SH-SY5Y (cell line): Measurements from ENCODE around the gene MRO.

Source experiments
- GATA2 ChIP-seq: IDR thresholded peaks from 2 replicates; pipeline ENCODE4 v1.6.1; 2011; ENCODE audit warnings: mild to moderate bottlenecking, low read depth, low read length
- GATA3 ChIP-seq: IDR thresholded peaks from 2 replicates; pipeline ENCODE4 v1.6.1; 2011; ENCODE audit warnings: low read depth, mild to moderate bottlenecking, low read length, moderate library complexity

The MRO gene

GRCh38 chr18:50844960-50845359 lies 25.1 kb upstream of the MRO start:
- TF ChIP-seq GATA3 (no peak), GATA2 (no peak)

GRCh38 chr18:50844554-50844953 lies 24.7 kb upstream of the MRO start:
- TF ChIP-seq GATA2: no peak
- TF ChIP-seq GATA3: no peak

GRCh38 chr18:50842846-50843245 lies 23.0 kb upstream of the MRO start:
- TF ChIP-seq GATA2 (no peak), GATA3 (no peak)

- TF ChIP-seq GATA2 (no peak), GATA3 (no peak)
These were observed 20.2 kb upstream of the MRO start for GRCh38 chr18:50839996-50840395.

- TF ChIP-seq GATA3: no peak
- no peak for TF ChIP-seq GATA2
These were observed 19.5 kb upstream of the MRO start for GRCh38 chr18:50839341-50839740.

- TF ChIP-seq GATA3 (no peak), GATA2 (no peak)
These were observed 16.7 kb upstream of the MRO start for GRCh38 chr18:50836521-50836957.

- TF ChIP-seq GATA3: no peak
- no peak for TF ChIP-seq GATA2
These were observed 12.9 kb upstream of the MRO start for GRCh38 chr18:50832754-50833153.

GRCh38 chr18:50830544-50830943 lies 10.7 kb upstream of the MRO start:
- no peak for TF ChIP-seq GATA3
- no peak for TF ChIP-seq GATA2

- TF ChIP-seq GATA2 (no peak), GATA3 (no peak)
These were observed 9.8 kb upstream of the MRO start for GRCh38 chr18:50829644-50830043.

GRCh38 chr18:50826027-50826426 lies 6.2 kb upstream of the MRO start:
- TF ChIP-seq GATA2: no peak
- no peak for TF ChIP-seq GATA3

GRCh38 chr18:50825621-50826020 lies 5.8 kb upstream of the MRO start:
- no peak for TF ChIP-seq GATA2
- TF ChIP-seq GATA3: no peak

GRCh38 chr18:50822756-50823155 lies 2.9 kb upstream of the MRO start:
- TF ChIP-seq GATA3 (no peak), GATA2 (no peak)

GRCh38 chr18:50820901-50821520 lies 1.2 kb upstream of the MRO start:
- TF ChIP-seq GATA3 (no peak), GATA2 (no peak)

- TF ChIP-seq GATA2 (no peak), GATA3 (no peak)
These were observed 639 bp downstream of the MRO start for GRCh38 chr18:50819027-50819727.

- TF ChIP-seq GATA3 (no peak), GATA2 (no peak)
These were observed 3.2 kb downstream of the MRO start for GRCh38 chr18:50816419-50817166.

GRCh38 chr18:50814395-50814794 lies 5.4 kb downstream of the MRO start:
- no peak for TF ChIP-seq GATA2
- TF ChIP-seq GATA3: no peak
